ENCODE results near the gene NFE2L1. TPM values are rescaled to one million over a fixed set of nuclear protein-coding genes. Genes with fewer than 3 reads are reported as not detected.
"Not testable (repeated sequence)": the region's sequence is repeated elsewhere in the genome, so short reads cannot be mapped to it uniquely, and the experiment has no call there.

NFE2L1 gene
- total RNA-seq, 1 donor from 2014 or later: 105 TPM

GRCh38 chr17:48067808-48068207 lies 19.6 kb downstream of the NFE2L1 start:
- DNase-seq (ENCODE audit: low read depth, low spot score): not testable (repeated sequence)

DNA sequence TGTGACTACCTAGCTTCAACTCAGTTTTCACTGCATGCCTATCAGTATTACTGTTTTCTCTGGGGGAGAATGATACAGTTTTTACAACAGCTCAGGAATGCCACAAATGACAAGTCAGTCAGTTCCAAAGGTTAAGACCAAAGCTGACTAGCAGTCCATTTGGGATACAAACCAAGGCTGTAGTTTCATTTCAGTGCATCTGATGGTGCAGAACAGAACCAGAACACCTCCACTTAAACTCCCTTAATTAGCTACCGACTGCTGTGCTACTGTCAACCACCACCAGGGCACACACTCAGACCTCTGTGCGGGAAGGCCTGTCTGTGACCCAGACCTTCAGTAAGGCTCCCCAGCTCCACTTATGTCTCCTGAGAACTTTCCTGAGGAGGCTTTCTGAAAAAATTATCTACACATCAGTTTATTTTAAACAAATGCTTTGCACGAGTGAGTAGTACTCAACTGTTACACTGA lies 20.4 kb downstream of the NFE2L1 start:
- no peak for DNase-seq (ENCODE audit: low read depth, low spot score)

- no peak for DNase-seq (ENCODE audit: low read depth, low spot score)
These were observed 22.0 kb downstream of the NFE2L1 start for GRCh38 chr17:48070195-48070594.

GRCh38 chr17:48071654-48072053 lies 23.5 kb downstream of the NFE2L1 start:
- DNase-seq (ENCODE audit: low read depth, low spot score): no peak

DNA sequence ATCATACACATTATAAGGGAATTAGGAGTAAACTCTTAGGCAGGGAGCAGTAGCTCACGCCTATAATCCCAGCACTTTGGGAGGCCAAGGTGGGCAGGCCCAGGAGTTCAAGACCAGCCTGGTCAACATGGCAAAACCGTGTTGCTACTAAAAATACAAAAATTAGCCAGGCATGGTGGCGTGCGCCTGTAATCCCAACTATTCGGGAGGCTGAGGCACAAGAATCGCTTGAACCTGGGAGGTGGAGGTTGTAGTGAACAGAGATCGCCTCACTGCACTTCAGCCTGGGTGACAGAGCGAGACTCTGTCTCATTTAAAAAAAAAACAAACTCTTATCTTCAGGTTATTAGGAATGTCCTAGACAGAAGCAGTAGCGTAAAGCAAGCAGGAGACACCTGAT lies 24.7 kb downstream of the NFE2L1 start:
- not testable (repeated sequence) for DNase-seq (ENCODE audit: low read depth, low spot score)

DNA sequence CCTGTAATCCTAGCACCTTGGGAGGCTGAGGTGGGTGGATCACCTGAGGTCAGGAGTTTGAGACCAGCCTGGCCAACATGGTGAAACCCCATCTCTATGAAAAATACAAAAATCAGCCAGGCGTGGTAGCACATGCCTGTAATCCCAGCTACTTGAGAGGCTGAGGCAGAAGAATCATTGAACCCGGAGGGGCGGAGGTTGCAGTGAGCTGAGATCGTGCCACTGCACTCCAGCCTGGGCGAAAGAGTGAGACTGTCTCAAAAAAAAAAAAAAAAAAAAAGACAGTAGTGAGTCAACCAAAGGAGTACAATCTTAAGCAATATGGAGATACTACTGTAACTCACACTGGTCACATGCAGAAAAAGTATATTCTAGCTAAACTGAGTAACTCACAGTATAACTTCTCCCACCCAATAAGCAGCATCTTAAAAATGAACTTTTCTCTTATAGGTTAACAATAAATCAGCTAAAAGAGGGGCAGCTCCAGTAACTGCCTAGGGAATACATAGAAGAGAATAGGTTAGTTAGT lies 25.5 kb downstream of the NFE2L1 start:
- DNase-seq (ENCODE audit: low read depth, low spot score): not testable (repeated sequence)

- DNase-seq (ENCODE audit: low read depth, low spot score): peak; percentile 51
These were observed 26.3 kb downstream of the NFE2L1 start for GRCh38 chr17:48074322-48075081.

GRCh38 chr17:48077152-48077551 lies 29.0 kb downstream of the NFE2L1 start:
- not testable (repeated sequence) for DNase-seq (ENCODE audit: low read depth, low spot score)

DNA sequence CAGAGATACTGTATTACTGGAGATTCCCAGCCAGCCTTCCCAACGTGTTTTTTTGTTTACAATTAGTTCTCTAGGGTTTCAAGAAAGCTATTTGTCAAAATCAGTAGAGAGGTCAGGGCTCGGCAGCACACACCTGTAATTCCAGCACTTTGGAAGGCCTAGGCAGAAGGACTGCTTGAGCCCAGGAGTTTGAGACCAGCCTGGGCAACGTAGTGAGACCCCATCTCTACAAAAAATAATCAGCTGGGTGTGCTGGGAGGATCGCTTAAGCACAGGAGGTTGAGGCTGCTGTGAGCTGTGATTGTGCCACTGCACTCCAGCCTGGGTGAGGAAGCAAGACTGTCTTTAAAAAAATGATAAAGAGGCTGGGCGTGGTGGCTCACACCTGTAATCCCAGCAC lies 33.7 kb downstream of the NFE2L1 start:
- DNase-seq (ENCODE audit: low read depth, low spot score): no peak

GRCh38 chr17:48084932-48085331 lies 36.8 kb downstream of the NFE2L1 start:
- DNase-seq (ENCODE audit: low read depth, low spot score): no peak

DNA sequence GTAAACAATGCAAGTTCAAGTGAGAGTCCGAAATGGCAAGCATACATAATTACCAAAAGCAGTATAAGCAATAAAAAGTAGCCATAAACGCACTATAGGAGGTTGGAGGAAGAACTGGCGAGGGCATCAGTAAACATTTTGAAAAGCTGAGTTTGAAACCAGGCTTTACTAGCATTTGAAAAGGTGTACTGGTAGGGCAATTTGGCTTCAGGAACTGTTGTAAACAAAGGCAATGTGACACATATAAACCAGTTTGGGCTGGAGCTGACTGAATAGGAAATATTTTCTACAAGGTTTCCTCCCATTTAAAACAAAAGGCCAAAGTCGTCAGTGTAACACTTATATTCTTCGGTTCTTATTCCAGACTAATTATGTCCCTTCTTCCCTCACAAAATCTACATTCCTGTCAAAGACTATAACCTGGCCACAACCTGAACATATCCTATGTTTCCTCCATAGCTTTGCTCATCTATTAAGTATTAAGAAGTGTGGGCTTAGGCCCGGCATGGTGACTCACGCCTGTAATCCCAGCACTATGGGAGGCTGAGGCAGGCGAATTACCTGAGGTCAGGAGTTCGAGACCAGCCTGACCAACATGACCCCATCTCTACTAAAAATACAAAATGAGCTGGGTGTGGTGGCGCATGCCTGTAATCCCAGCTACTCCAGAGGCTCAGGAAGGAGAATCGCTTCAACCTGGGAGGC lies 45.3 kb downstream of the NFE2L1 start:
- no peak for DNase-seq (ENCODE audit: low read depth, low spot score)

DNA sequence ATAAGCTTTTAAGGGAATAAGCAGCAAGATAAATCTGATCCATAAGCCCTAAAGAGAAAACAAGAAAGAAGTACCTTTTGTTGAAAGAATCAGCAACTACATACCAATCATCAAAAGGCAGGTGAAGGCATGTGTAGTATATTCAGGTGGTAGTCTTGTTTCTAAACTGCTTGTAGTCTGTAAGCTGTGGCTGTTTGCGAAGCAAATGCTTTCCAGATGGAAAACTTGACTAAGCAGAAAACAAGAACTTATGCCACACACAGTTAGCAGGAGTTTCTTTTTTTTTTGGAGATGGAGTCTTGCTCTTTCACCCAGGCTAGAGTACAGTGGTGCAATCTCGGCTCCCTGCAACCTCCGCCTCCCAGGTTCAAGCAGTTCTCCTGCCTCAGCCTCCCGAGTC lies 47.5 kb downstream of the NFE2L1 start:
- DNase-seq (ENCODE audit: low read depth, low spot score): no peak

DNA sequence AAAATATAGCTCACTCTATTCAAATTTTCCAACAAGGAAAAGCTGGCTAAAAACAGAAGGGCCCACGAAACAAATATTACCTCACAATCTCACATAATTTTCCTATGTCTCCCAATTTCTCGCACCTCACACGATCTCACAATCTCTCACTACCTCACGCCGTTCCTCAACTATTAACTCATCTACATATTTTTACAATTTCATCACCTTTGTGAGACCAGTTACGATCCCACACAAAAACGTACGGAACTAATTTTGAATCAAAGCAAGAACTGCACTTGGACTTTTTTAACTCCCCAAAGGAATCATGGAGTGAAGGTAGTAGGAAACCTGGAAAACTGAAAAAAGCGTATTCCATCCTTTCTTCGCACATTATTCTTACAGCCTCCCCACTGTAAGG lies 52.0 kb downstream of the NFE2L1 start:
- DNase-seq (ENCODE audit: low read depth, low spot score): no peak

DNA sequence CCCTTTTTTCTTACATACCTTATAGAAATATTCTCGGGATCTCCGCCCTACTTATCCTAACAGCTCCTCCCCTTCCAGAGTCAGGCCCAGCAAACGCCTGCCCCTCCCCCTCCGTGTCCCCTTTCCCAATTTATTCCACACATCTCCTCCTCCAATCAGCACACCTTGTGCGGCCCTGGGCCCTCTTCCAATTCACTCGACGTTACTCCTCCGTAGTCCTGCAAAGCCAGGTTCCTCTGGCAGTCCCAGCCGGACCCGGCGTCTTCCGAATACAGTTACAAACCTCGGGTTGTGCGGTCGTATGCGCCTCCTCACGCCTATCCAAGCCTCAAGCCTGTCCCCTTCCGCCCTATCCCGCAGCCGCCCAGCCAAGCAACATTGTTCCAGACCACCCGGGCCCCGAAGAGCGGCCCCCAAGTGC lies 52.4 kb downstream of the NFE2L1 start:
- no peak for DNase-seq (ENCODE audit: low read depth, low spot score)

DNA sequence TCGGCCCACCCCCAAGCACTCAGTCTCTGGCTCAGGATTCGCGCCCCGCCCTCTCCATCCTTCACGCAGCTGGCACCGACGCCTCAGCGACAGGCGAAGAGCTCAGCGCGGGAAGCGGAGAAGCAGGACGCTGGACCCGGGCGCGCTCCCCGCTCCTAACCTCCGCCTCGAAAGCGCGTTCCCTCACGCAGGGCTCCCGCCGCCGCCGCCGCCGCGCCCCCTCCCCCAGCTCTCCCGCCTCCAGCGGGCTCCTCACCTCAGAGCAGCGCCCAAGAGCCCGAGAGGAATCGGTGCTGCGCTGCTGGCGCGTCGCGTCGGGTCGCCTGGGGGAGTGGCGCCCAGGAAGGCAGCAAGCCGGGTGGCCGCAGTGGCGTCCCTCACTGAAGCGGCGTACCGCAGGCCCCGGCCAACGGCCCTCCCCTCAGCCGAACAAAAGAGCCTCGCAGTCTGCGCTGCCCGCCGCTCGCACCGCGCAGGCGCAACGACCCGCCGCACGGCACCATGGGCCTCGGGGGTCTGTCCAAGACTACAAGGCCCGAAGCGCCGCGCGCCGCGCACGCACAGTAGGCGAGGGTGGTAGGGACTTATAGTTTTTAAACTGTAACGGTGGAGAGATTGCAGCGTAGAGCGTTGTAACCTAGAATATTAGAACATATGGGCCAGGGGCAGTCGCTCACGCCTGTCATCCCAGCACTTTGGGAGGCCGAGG lies 53.0 kb downstream of the NFE2L1 start, which contains the start of gene CBX1:
TSS of gene CBX1 (minus strand) at position 467 of the 709 bp plus-strand sequence. CDS start 24,474 bp downstream, outside the sequence.
- peak; percentile 83 for DNase-seq (ENCODE audit: low read depth, low spot score)

GRCh38 chr17:48102043-48102750 lies 54.0 kb downstream of the NFE2L1 start:
- no peak for DNase-seq (ENCODE audit: low read depth, low spot score)

DNA sequence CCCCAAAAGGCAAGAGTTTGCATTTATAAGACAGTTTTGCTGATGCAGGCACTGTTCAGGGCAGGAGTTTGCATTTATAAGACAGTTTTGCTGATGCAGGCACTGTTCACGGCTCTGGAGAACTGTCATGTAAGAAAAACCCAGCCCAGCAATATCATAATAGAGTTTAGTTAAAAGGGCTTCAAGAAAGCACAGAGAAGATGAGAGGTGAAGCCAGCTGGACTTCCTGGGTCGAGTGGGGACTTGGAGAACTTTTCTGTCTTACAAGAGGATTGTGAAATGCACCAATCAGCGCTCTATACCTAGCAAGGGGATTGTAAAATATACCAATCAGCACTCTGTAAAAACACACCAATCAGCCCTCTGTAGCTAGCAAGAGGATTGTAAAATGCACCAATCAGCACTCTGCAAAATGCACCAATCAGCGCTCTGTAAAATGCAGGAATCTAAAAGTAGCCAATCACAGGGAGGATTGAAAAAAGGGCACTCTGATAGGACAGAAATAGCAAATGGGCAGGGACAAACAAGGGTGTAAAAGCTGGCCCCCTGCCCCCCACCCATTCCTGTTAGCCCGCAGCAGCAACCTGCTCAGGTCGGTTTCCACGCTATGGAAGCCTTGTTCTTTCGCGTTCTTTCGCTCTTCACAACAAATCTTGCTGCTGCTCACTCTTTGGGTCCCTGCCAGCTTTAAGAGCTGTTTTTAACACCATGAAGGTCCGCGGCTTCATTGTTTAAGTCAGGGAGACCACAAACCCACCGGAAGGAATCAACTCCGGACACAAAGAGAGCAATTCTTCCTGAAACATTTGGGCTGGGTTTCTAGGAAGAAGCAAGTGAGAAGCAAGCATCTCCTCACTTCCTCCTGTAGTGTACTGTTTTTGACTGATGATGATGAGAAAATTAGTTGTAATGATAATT lies 54.9 kb downstream of the NFE2L1 start:
- DNase-seq (ENCODE audit: low read depth, low spot score): no peak

GRCh38 chr17:48104440-48104839 lies 56.3 kb downstream of the NFE2L1 start:
- no peak for DNase-seq (ENCODE audit: low read depth, low spot score)

GRCh38 chr17:48106802-48107136 lies 58.6 kb downstream of the NFE2L1 start:
- no peak for DNase-seq (ENCODE audit: low read depth, low spot score)
